Ramos (cell line): Measurements from ENCODE around the gene CIAO2B.
"Not testable (repeated sequence)": the region's sequence is repeated elsewhere in the genome, so short reads cannot be mapped to it uniquely, and the experiment has no call there.

Experiments used
- in situ Hi-C: fragments of 300-500 bp; cut with MboI; formaldehyde crosslinking; loops from one replicate; pipeline ENCODE4 v1.14.3; 2022; ENCODE audit warnings: low sequenced_read_pairs; ENCODE audit not compliant: unreplicated experiment

CIAO2B gene

GRCh38 chr16:66908762-66909559 lies 25.2 kb downstream of the CIAO2B start:
- in situ Hi-C loops, result no loop called here

DNA sequence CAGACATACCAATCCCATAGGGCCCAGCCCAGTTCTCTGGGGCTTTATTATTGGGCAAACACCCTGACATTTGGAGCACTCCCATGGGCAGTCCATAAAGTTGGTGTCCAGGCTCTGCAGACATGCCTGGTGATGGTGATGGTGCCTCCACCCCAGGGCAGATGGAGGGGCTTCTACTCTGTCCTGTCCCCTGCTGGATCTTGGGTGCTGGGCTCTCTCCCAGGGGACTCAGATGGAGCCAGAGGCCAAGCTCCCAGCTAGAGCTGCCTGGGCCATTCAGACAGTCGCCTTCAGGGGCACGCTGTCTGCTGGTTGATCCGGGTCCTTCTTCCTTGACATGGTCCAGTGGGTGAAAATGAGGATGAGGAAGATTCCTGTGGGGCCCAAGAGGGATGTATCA lies 26.1 kb downstream of the CIAO2B start:
- in situ Hi-C loops, result no loop called here

DNA sequence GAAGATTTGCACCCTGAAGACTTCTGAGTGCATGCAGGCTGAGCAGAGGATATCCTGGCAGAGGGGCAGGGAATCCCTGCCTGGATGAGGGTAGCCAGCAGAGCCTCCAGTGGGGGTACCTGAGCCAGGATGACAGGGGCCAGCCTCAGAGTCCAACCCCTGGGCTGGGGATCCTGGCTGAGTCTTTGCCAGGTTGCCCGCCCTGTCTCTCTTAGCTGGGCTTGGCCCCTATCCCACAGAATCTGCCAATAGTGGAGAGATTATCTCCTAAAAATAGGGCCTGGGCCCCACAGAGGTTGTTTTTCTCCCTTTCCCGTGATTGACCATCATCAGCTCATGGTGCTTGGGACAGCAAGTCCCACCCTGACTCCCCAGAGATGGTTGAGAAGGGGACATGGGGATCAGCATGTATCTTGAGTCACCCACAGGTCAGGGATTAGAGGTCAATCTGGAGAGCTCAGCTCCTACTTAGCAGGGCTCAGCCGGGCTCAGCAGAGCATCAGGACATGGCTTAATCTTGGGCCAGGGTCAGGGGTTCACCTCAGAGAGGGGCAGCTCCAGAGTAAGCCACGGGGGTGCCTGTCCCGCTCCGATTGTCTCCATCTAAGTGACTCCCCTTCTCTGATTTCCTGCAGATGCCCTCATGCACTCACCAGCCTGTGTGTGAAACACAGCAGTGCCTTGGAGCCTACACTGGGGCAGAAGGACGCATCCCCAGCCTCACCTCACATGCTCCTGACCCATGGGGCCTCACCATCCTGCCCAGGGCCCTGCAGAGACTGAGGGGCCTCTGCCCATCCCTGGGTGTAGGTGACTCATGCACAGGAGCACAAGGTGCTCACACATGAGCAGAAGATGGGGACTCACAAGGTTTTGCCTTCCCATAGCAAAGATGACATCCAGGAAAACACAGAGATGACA lies 27.0 kb downstream of the CIAO2B start:
- in situ Hi-C loops, result no loop called here

DNA sequence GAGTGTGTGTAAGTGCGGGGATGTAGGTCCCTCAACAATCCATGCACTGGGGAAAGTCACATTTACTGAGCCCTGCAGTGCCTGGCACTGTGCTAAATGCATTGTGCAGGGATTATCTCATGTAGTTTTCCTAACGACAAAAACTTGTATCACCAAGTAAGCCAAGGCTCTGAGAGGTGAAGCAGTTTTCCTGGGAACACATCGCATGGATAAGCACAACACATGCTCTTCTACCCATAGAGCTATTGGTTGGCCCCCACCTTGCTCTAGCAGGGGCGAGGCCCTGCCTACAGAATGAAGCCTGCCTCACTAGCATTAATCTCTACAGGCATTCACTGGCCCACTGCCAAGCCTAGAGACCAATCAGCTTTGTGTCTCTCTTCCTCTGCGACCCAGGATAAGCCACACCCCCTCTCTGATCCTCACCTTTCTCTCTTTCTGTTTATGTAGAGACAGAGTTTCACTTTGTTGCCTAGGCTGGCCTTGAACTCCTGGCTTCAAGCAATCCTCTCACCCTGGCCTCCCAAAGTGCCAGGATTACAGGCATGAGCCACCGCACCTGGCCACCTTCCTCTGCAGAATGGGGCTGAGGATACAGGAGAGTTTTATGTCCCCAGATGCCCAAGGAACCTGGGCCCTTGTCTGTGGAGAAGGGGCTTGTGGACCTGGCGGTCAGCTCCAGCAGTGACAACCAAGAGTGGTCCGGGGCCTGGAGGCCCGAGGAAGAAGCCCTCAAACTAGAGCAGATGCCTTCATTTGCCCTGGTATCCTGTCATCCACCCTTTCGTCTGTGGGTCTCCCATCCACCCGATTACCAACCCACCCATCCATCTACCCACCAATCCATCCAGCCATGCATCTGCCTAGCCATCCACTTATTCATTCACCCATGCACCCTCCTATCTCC lies 28.3 kb downstream of the CIAO2B start:
- in situ Hi-C loops, result no loop called here

GRCh38 chr16:66904846-66905632 lies 29.2 kb downstream of the CIAO2B start:
- in situ Hi-C loops, result no loop called here

GRCh38 chr16:66904428-66904845 lies 29.8 kb downstream of the CIAO2B start:
- in situ Hi-C loops, result no loop called here

DNA sequence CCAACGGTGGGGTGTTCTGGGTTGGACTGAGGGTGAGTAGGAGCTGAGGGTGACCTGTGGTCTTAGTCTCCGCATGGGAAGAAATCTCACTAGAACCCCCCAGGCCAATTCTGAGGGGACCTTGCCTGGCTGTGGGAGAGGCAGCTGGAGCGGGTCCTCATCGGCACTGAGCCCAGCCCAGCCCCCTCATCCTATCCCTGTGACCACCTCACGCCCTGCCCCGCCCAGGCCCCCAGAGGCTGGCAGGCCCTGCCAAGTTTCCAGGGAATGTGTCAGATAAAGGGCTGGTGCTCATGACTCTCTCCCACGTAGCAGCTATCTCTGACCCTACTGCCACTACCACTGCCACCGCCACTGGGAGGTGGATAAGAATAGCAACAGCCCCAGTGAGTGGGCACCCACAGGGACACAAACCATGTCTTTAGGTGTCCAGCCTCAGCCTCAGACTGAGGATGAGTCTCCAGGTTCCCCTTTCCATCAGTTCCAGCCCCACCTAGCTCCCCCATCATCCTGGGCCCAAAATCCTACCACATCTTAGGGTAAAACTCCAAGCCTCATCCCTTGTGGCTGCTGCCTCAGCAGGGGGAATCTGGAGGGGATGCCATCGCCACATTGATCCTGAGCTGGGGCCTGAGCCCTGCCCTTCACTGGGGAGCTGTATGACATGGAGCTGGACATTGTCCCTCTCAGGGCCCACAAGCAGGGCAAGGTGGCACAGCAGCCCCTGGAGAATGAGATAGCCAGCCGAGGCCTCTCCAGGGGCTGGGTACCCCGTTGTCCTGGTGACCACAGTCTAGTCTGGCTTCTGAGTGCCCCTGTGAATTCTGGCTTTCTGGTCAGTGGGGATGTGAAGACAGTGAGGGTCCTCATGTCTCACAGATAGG lies 30.4 kb downstream of the CIAO2B start:
- in situ Hi-C loops, result no loop called here

GRCh38 chr16:66902648-66903543 lies 31.3 kb downstream of the CIAO2B start:
- in situ Hi-C loops, result no loop called here

DNA sequence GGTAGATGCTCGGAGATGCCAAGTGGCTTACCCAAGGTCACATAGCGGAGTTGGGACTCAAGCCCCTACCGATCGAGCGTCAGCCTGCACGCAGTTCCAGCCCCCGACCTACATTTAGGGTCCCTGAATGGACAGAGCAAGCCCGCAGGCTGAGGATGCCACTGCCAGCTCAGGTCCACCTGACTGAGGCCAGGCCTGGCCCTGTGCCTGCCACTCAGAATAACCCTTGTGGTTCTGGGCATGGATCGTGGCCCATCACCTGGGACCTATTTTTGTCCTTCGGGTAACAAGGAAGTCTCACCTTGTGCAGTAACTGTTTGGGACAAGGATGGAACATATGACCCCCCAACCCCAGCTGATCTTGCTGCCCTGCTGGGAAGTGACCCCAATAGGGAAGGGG lies 32.6 kb downstream of the CIAO2B start:
- in situ Hi-C loops, result no loop called here

DNA sequence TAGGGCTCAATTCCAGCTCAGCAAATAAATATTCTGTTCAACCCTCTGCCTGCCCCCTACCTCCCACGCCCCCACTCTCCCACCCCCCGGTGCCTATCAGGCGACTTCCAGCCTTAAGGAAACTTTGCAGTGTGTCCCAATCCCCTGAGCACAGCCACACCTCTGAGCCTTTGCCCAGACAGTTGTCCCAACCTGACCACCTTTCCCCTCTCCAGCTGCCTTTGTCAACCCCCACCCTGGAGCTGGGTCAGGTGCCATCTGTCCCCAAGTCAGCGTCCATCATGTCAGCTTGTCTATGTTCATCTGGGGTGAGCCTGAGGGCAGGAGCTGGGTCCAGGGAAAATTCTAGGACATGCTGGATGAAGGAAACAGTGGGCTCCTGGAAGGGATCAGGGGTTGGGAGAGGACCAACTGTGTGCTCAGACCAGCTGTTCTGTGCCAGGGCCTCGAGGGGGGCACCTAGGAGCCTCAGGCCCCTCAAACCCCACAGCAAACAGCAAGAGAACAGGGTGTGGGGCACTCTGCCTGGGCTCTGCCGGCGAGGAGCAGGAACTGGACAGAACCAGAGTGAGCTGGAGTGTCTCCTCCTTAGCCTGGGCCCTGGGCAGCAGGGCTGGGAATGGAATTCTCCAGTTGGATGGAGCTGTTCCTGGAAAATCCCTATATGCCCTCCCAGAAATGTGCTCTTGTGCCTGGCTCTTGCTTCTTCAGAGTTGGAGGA lies 33.3 kb downstream of the CIAO2B start:
- in situ Hi-C loops, result no loop called here

DNA sequence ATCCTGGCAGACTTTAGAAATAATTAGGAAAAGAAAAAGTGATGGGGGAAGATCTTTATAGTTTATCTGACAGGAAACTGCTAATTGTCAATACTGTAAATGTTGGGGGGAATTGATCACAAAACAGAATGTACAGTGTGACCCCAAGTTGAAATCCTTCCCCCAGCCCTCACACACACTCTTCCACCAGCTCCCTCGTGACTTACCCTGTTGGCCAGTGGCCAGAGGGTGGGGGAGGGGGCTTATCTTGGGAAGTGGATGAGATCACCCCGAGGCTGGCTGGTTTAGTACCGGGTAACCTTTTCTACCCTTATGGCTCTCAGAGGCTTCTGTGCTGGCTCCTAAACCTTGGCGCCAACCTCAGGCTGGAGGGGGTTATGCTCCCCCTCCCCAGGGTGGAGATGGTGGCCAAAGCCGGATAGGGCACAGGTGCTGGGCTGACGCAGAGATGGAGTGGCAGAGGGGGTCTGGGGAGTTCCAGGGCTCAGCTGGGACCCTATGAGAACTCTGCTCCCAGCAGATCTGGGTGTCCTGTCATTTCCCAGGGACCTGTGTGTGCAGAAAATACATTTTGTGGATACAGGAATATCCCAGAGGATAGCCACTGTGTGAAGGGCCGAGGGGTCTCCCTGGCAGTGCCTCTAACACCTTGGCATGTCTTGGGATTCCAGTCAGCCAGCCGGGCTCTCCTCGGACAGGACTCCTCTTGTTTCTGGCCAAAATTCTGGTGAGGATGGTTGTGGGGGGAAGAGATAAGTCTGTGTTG lies 34.1 kb downstream of the CIAO2B start:
- in situ Hi-C loops, result no loop called here

GRCh38 chr16:66899310-66899944 lies 34.8 kb downstream of the CIAO2B start:
- in situ Hi-C loops, result no loop called here

DNA sequence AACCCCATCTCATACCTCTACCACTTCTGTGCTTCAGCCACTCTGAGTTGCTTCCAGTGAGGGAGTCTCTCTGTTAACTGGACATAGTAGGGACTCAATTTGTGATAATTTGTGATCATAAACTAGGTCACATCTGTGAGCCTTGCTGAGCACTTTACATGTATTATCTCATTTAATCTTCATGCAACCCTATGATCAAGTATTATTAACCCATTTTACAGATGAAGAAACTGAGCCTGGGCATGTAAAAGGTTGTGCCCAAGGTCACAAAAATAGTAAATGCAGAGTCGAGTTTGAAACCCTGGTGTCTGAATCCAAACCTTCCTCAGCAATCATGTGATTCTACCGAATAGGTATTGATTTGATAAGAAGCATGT lies 35.3 kb downstream of the CIAO2B start:
- in situ Hi-C loops, result no loop called here

GRCh38 chr16:66898207-66898606 lies 36.0 kb downstream of the CIAO2B start:
- in situ Hi-C loops, result no loop called here

- in situ Hi-C loops, result not testable (repeated sequence)
These were observed 37.5 kb downstream of the CIAO2B start for GRCh38 chr16:66896682-66897081.

DNA sequence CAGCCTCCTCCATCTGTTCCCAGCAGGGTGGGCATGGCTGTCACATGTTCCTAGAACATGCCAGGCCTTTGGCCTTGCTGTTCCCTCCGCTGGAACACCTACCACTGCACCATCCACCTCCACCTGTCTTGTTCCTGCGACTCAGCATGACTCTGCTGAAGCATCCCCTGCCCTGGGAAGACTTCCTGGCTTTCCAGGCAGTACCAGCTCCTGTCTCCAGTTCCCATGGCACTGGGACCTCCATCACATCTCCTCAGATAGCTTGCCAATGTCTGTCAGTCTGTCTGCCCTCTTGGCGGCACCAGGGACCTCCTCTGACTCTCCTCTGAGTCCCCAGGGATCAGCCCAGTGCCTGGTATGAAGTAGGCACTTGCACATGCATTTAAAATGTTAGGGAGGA lies 38.2 kb downstream of the CIAO2B start:
- in situ Hi-C loops, result no loop called here
